Parathyroid adenoma (tissue), 2 donors: ENCODE measurements around the gene PIK3C2G.

Source experiments
- H2AFZ ChIP-seq: fragments of 300-600 bp; sonication (generic); one replicate; pipeline ENCODE4 v1.7.0; 2017; ENCODE audit warnings: antibody characterized with exemption, mild to moderate bottlenecking
- H3K27ac ChIP-seq: fragments of 300-600 bp; sonication (generic); one replicate; pipeline ENCODE4 v1.7.0; 2017
- H3K27me3 ChIP-seq: fragments of 300-600 bp; sonication (generic); one replicate; pipeline ENCODE4 v1.7.0; 2017; ENCODE audit warnings: low read length; ENCODE audit not compliant: control insufficient read depth, insufficient read depth
- H3K36me3 ChIP-seq: fragments of 300-600 bp; sonication (generic); one replicate; pipeline ENCODE4 v1.7.0; 2017; ENCODE audit warnings: low read length; ENCODE audit not compliant: control insufficient read depth, insufficient read depth
- H3K4me1 ChIP-seq: fragments of 300-600 bp; sonication (generic); one replicate; pipeline ENCODE4 v1.7.0; 2017; ENCODE audit warnings: control low read depth
- H3K4me2 ChIP-seq: fragments of 300-600 bp; sonication (generic); one replicate; pipeline ENCODE4 v1.7.0; 2017; ENCODE audit warnings: low read length
- H3K4me3 ChIP-seq: fragments of 300-600 bp; sonication (generic); one replicate; pipeline ENCODE4 v1.7.0; 2017; ENCODE audit warnings: low read depth, low read length
- H3K79me2 ChIP-seq: fragments of 300-600 bp; sonication (generic); one replicate; pipeline ENCODE4 v1.7.0; 2017; ENCODE audit warnings: control low read depth
- H3K9ac ChIP-seq: fragments of 300-600 bp; sonication (generic); one replicate; pipeline ENCODE4 v1.7.0; 2017; ENCODE audit warnings: mild to moderate bottlenecking
- H3K9me3 ChIP-seq: fragments of 300-600 bp; sonication (generic); one replicate; pipeline ENCODE4 v1.7.0; 2017; ENCODE audit warnings: low read length; ENCODE audit not compliant: control insufficient read depth
- TF ChIP-seq, protein P1 (sequence below): fragments of 300-600 bp; sonication (generic); IDR thresholded peaks from one replicate; pipeline ENCODE4 v1.7.0; 2017; ENCODE audit warnings: antibody characterized with exemption, mild to moderate bottlenecking
- donor health status: primary hyperparathyroidism.

PIK3C2G gene

DNA sequence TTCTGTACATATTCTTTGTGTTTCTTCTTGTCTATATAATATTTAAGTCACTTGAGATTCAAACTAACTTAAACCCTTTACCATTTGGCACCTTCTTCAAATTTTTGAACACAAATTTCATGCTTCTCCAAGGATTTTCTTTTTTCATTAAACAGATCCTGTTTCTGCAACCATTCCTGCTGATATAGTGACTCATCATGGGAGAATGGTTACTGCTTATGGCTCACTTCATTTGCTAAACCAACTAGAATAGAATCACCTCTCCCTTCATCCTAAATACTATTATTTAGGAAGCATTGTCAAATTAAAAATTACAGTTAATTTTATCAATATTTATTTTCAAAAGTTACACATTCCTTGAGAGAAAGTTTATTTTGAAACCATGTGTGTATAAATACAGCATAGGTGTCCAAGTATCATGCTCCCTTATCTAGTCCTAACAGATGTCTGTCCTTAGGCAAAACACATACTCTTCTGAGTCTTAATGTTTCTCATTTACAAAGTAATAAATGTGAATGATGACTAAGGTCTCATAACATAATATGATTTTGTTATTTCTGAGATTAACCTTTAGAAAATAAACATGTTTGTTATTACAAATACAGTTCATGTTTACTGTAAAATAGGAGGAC lies 435.8 kb downstream of the PIK3C2G start:
- H3K4me2 ChIP-seq, result no peak overlapping the region
- no peak overlapping the region for H2AFZ ChIP-seq
- no peak overlapping the region for H3K4me3 ChIP-seq
- no peaks in the 10 kb centered on the region for H3K27me3 ChIP-seq
- H3K9me3 ChIP-seq, result no peaks in the 10 kb centered on the region
- H3K36me3 ChIP-seq, result no peaks in the 10 kb centered on the region
- no peaks in the 10 kb centered on the region for H3K79me2 ChIP-seq
- TF ChIP-seq, protein P1, sequence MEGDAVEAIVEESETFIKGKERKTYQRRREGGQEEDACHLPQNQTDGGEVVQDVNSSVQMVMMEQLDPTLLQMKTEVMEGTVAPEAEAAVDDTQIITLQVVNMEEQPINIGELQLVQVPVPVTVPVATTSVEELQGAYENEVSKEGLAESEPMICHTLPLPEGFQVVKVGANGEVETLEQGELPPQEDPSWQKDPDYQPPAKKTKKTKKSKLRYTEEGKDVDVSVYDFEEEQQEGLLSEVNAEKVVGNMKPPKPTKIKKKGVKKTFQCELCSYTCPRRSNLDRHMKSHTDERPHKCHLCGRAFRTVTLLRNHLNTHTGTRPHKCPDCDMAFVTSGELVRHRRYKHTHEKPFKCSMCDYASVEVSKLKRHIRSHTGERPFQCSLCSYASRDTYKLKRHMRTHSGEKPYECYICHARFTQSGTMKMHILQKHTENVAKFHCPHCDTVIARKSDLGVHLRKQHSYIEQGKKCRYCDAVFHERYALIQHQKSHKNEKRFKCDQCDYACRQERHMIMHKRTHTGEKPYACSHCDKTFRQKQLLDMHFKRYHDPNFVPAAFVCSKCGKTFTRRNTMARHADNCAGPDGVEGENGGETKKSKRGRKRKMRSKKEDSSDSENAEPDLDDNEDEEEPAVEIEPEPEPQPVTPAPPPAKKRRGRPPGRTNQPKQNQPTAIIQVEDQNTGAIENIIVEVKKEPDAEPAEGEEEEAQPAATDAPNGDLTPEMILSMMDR, result no peak
- no peaks in the 10 kb centered on the region for H3K4me1 ChIP-seq
- H3K27ac ChIP-seq, result no peak overlapping the region
- H3K9ac ChIP-seq, result no peak overlapping the region
